Activated T-helper 17 cell treated with anti-CD3 and anti-CD28 coated beads, Interleukin-2, amount 50 U/mL, for 72 hours (primary cell): ENCODE measurements around the gene ALDOC. TPM values are rescaled to one million over a fixed set of nuclear protein-coding genes. Genes with fewer than 3 reads are reported as not detected.

Source experiments
- ATAC-seq: fragments of 150-1000 bp; cut with Tn5 transposase; replicated peaks from 2 replicates; pipeline ENCODE4 v1.10.0; 2021; ENCODE audit warnings: mild to moderate bottlenecking, moderate library complexity
- H3K27ac Mint-ChIP-seq: one replicate; pipeline ENCODE4 v1.8.0; 2022; ENCODE audit warnings: mixed read lengths
- H3K27me3 Mint-ChIP-seq: one replicate; pipeline ENCODE4 v1.8.0; 2022; ENCODE audit warnings: mixed read lengths
- H3K36me3 Mint-ChIP-seq: one replicate; pipeline ENCODE4 v1.8.0; 2022; ENCODE audit warnings: low read depth, mild to moderate bottlenecking, mixed read lengths
- H3K4me1 Mint-ChIP-seq: one replicate; pipeline ENCODE4 v1.8.0; 2022; ENCODE audit warnings: mixed read lengths
- H3K4me3 Mint-ChIP-seq: one replicate; pipeline ENCODE4 v1.8.0; 2022; ENCODE audit warnings: mild to moderate bottlenecking, mixed read lengths
- H3K9me3 Mint-ChIP-seq: one replicate; pipeline ENCODE4 v1.8.0; 2022; ENCODE audit warnings: mixed read lengths
- total RNA-seq, 2 donors: library from RNA; stranded (reverse); gene quantifications; one replicate each; pipeline ENCODE4 v1.2.3, GENCODE V29; 2022

Gene ALDOC
- total RNA-seq, 2 donors from 2014 or later = 55.0 to 335 TPM

- Mint-ChIP-seq H3K4me1 (no peaks in the 10 kb centered on the region), H3K4me3 (no peak overlapping the region), H3K27ac (no peak overlapping the region), H3K36me3 (no peaks in the 10 kb centered on the region), H3K9me3 (no peaks in the 10 kb centered on the region), H3K27me3 (no peaks in the 10 kb centered on the region)
- no peak for ATAC-seq
Measured at GRCh38 chr17:28524476-28525424, 51.9 kb downstream of the ALDOC start.

- Mint-ChIP-seq H3K27me3 (no peaks in the 10 kb centered on the region), H3K27ac (no peak overlapping the region), H3K9me3 (no peaks in the 10 kb centered on the region), H3K4me3 (no peak overlapping the region), H3K4me1 (no peaks in the 10 kb centered on the region), H3K36me3 (no peaks in the 10 kb centered on the region)
- no peak for ATAC-seq
Measured at GRCh38 chr17:28523876-28524275, 52.8 kb downstream of the ALDOC start.

GRCh38 chr17:28523186-28523585, 53.5 kb downstream of the ALDOC start:
- Mint-ChIP-seq H3K4me3 (no peak overlapping the region), H3K27me3 (no peaks in the 10 kb centered on the region), H3K9me3 (no peaks in the 10 kb centered on the region), H3K4me1 (no peaks in the 10 kb centered on the region), H3K36me3 (no peaks in the 10 kb centered on the region), H3K27ac (no peak overlapping the region)
- ATAC-seq = no peak

Other genes with a start within 250 kb of the ALDOC start
- gene IFT20, start 241.4 kb downstream of the ALDOC start, total RNA-seq = 10 to 100 TPM; 17.5 to 21.3 TPM
- gene TNFAIP1, start 241.1 kb downstream of the ALDOC start, total RNA-seq = 10 to 100 TPM; 24.9 to 30.0 TPM
- 100 to 1,000 TPM in 1 of 2 donors, 10 to 100 TPM in 1; 48.9 to 109 TPM for gene POLDIP2, start 219.4 kb downstream of the ALDOC start, total RNA-seq
- gene SEBOX, start 211.7 kb downstream of the ALDOC start, total RNA-seq = not detected
- under 1 TPM; 0.16 to 0.43 TPM for gene VTN, start 206.6 kb downstream of the ALDOC start, total RNA-seq
- gene SARM1, start 205.2 kb downstream of the ALDOC start, total RNA-seq = 10 to 100 TPM; 30.1 to 33.7 TPM
- 1 to 10 TPM; 2.5 to 4.4 TPM for gene SLC46A1, start 170.7 kb downstream of the ALDOC start, total RNA-seq
- not detected for gene SLC13A2, start 103.3 kb downstream of the ALDOC start, total RNA-seq
- gene FOXN1, start 70.5 kb downstream of the ALDOC start, total RNA-seq = not detected
- gene UNC119, start 24.3 kb downstream of the ALDOC start, total RNA-seq = 10 to 100 TPM; 39.1 to 67.7 TPM
- 10 to 100 TPM; 33.2 to 38.9 TPM for gene PIGS, start 5.4 kb downstream of the ALDOC start, total RNA-seq
- 100 to 1,000 TPM; 140 to 195 TPM for gene SPAG5, start 22.1 kb upstream of the ALDOC start, total RNA-seq
- gene RSKR, start 37.3 kb upstream of the ALDOC start, total RNA-seq = 10 to 100 TPM; 25.5 to 36.3 TPM
- 100 to 1,000 TPM; 134 to 226 TPM for gene BLTP2, start 68.3 kb upstream of the ALDOC start, total RNA-seq
- gene SDF2, start 85.0 kb upstream of the ALDOC start, total RNA-seq = 10 to 100 TPM; 48.3 to 48.6 TPM
- gene SUPT6H, start 85.3 kb upstream of the ALDOC start, total RNA-seq = 10 to 100 TPM; 80.2 to 89.1 TPM
- 10 to 100 TPM in 1 of 2 donors, 1 to 10 TPM in 1; 4.4 to 12.4 TPM for gene PROCA1, start 135.0 kb upstream of the ALDOC start, total RNA-seq
- gene RAB34, start 141.0 kb upstream of the ALDOC start, total RNA-seq = 10 to 100 TPM in 1 of 2 donors, 1 to 10 TPM in 1; 4.1 to 22.4 TPM
- 1,000 to 10,000 TPM; 2,238 to 2,546 TPM for gene RPL23A, start 143.1 kb upstream of the ALDOC start, total RNA-seq
- 10 to 100 TPM in 1 of 2 donors, 1 to 10 TPM in 1; 4.8 to 13.4 TPM for gene TLCD1, start 149.3 kb upstream of the ALDOC start, total RNA-seq
- 1 to 10 TPM; 4.9 to 9.2 TPM for gene NEK8, start 151.9 kb upstream of the ALDOC start, total RNA-seq
- gene TRAF4, start 167.1 kb upstream of the ALDOC start, total RNA-seq = 100 to 1,000 TPM in 1 of 2 donors, 10 to 100 TPM in 1; 78.4 to 181 TPM